Measurements from ENCODE around the gene DTNBP1. TPM values are rescaled to one million over a fixed set of nuclear protein-coding genes. Genes with fewer than 3 reads are reported as not detected.

DTNBP1 gene
- total and polyA plus RNA-seq, 4 donors = 3.1 to 6.0 (median 4.3) TPM

- Histone ChIP-seq H3K4me3 (ENCODE audit: low read depth in 1 of 3, low read length in 3 of 3) (no peak overlapping the region), H3K36me3 (ENCODE audit: control insufficient read depth in 4 of 4, insufficient read depth in 3 of 4, low read depth in 1 of 4, low read length in 3 of 4) (peaks cover 0 to 16% (median 2%) of the 10 kb centered on the region in 4 donors), H3K9ac (ENCODE audit: low read depth in 1 of 2, low read length in 2 of 2) (no peak overlapping the region), H3K27me3 (ENCODE audit: control insufficient read depth in 4 of 4, insufficient read depth in 4 of 4, low read length in 3 of 4) (no peaks in the 10 kb centered on the region), H3K27ac (ENCODE audit: low read depth in 1 of 2, low read length in 2 of 2) (no peak overlapping the region), H3K9me3 (ENCODE audit: control insufficient read depth in 4 of 4, low read length in 3 of 4) (no peaks in the 10 kb centered on the region), H3K4me1 (ENCODE audit: control insufficient read depth in 4 of 4, insufficient read depth in 4 of 4, low read length in 3 of 4) (no peaks in the 10 kb centered on the region)
- WGBS = 95% methylated on average over 7 of the region's 7 CpGs
- TF ChIP-seq NR2F2 (IDR thresholded peaks at IDR 0.05) = no peak
- TF ChIP-seq, protein P1, sequence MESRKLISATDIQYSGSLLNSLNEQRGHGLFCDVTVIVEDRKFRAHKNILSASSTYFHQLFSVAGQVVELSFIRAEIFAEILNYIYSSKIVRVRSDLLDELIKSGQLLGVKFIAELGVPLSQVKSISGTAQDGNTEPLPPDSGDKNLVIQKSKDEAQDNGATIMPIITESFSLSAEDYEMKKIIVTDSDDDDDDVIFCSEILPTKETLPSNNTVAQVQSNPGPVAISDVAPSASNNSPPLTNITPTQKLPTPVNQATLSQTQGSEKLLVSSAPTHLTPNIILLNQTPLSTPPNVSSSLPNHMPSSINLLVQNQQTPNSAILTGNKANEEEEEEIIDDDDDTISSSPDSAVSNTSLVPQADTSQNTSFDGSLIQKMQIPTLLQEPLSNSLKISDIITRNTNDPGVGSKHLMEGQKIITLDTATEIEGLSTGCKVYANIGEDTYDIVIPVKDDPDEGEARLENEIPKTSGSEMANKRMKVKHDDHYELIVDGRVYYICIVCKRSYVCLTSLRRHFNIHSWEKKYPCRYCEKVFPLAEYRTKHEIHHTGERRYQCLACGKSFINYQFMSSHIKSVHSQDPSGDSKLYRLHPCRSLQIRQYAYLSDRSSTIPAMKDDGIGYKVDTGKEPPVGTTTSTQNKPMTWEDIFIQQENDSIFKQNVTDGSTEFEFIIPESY (IDR thresholded peaks at IDR 0.05) = no peak
- no peak for TF ChIP-seq FOXA1 (IDR thresholded peaks at IDR 0.05)
- TF ChIP-seq RXRA (IDR thresholded peaks at IDR 0.05) = no peak
- TF ChIP-seq MAX (IDR thresholded peaks at IDR 0.05) = no peak
- TF ChIP-seq JUND (IDR thresholded peaks at IDR 0.05) = no peak
- TF ChIP-seq, protein P2, sequence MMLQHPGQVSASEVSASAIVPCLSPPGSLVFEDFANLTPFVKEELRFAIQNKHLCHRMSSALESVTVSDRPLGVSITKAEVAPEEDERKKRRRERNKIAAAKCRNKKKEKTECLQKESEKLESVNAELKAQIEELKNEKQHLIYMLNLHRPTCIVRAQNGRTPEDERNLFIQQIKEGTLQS (IDR thresholded peaks at IDR 0.05) = no peak
- no peak for TF ChIP-seq HNF4A (conservative IDR thresholded peaks at IDR 0.05)
- no peak for TF ChIP-seq RAD21 (IDR thresholded peaks at IDR 0.05)
- no peak for TF ChIP-seq TAF1 (conservative IDR thresholded peaks at IDR 0.05)
- TF ChIP-seq SP1 (IDR thresholded peaks at IDR 0.05) = no peak
- no peak for TF ChIP-seq HNF4G (IDR thresholded peaks at IDR 0.05)
- peak; percentile 12 for DNase-seq (ENCODE audit: low spot score)
Observed at GRCh38 chr6:15473174-15473573, 189.7 kb downstream of the DTNBP1 start.

Small RNAs within 50 kb of the gene (small RNA-seq; reads per million reads assigned to genes)
- gene RF00001 = not detected

All from liver (tissue), 10 donors.